Measurements from ENCODE around the gene PDIA4.

DNA sequence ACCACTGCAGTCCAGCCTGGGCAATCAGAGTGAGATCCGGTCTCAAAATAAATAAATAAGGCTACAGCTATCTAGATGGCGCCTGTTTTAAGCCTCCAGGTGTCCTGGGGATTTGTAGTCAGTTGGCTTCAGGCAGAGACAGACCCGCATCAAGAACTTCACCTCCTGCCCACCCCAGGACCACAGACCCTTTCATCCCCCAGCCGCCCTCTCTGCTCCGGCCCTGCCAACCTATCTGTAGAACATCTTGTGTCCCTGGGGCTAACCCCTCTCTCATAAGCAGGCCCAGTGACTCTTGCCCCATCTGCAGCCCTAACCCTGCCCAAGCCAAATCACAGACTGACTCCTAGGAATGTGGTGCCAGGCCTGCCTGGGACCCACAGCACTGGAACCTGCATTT is 17.9 kb downstream of the PDIA4 start:
- TF ChIP-seq SMAD4 (CRISPR knock-in tag; IDR thresholded peaks at IDR 0.05) = no peak
- TF ChIP-seq, protein P1, sequence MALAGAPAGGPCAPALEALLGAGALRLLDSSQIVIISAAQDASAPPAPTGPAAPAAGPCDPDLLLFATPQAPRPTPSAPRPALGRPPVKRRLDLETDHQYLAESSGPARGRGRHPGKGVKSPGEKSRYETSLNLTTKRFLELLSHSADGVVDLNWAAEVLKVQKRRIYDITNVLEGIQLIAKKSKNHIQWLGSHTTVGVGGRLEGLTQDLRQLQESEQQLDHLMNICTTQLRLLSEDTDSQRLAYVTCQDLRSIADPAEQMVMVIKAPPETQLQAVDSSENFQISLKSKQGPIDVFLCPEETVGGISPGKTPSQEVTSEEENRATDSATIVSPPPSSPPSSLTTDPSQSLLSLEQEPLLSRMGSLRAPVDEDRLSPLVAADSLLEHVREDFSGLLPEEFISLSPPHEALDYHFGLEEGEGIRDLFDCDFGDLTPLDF (CRISPR knock-in tag; IDR thresholded peaks at IDR 0.05) = no peak
- TF ChIP-seq, protein P2, sequence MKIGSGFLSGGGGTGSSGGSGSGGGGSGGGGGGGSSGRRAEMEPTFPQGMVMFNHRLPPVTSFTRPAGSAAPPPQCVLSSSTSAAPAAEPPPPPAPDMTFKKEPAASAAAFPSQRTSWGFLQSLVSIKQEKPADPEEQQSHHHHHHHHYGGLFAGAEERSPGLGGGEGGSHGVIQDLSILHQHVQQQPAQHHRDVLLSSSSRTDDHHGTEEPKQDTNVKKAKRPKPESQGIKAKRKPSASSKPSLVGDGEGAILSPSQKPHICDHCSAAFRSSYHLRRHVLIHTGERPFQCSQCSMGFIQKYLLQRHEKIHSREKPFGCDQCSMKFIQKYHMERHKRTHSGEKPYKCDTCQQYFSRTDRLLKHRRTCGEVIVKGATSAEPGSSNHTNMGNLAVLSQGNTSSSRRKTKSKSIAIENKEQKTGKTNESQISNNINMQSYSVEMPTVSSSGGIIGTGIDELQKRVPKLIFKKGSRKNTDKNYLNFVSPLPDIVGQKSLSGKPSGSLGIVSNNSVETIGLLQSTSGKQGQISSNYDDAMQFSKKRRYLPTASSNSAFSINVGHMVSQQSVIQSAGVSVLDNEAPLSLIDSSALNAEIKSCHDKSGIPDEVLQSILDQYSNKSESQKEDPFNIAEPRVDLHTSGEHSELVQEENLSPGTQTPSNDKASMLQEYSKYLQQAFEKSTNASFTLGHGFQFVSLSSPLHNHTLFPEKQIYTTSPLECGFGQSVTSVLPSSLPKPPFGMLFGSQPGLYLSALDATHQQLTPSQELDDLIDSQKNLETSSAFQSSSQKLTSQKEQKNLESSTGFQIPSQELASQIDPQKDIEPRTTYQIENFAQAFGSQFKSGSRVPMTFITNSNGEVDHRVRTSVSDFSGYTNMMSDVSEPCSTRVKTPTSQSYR (CRISPR knock-in tag; IDR thresholded peaks at IDR 0.05) = no peak
- TF ChIP-seq, protein P3, sequence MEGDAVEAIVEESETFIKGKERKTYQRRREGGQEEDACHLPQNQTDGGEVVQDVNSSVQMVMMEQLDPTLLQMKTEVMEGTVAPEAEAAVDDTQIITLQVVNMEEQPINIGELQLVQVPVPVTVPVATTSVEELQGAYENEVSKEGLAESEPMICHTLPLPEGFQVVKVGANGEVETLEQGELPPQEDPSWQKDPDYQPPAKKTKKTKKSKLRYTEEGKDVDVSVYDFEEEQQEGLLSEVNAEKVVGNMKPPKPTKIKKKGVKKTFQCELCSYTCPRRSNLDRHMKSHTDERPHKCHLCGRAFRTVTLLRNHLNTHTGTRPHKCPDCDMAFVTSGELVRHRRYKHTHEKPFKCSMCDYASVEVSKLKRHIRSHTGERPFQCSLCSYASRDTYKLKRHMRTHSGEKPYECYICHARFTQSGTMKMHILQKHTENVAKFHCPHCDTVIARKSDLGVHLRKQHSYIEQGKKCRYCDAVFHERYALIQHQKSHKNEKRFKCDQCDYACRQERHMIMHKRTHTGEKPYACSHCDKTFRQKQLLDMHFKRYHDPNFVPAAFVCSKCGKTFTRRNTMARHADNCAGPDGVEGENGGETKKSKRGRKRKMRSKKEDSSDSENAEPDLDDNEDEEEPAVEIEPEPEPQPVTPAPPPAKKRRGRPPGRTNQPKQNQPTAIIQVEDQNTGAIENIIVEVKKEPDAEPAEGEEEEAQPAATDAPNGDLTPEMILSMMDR (IDR thresholded peaks at IDR 0.05) = no peak
- TF ChIP-seq CREB1 (CRISPR knock-in tag; IDR thresholded peaks at IDR 0.05) = no peak
- TF ChIP-seq NR2C2 (CRISPR knock-in tag; IDR thresholded peaks at IDR 0.05) = no peak
- TF ChIP-seq, protein P4, sequence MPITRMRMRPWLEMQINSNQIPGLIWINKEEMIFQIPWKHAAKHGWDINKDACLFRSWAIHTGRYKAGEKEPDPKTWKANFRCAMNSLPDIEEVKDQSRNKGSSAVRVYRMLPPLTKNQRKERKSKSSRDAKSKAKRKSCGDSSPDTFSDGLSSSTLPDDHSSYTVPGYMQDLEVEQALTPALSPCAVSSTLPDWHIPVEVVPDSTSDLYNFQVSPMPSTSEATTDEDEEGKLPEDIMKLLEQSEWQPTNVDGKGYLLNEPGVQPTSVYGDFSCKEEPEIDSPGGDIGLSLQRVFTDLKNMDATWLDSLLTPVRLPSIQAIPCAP (CRISPR knock-in tag; IDR thresholded peaks at IDR 0.05) = no peak
- TF ChIP-seq, protein P5, sequence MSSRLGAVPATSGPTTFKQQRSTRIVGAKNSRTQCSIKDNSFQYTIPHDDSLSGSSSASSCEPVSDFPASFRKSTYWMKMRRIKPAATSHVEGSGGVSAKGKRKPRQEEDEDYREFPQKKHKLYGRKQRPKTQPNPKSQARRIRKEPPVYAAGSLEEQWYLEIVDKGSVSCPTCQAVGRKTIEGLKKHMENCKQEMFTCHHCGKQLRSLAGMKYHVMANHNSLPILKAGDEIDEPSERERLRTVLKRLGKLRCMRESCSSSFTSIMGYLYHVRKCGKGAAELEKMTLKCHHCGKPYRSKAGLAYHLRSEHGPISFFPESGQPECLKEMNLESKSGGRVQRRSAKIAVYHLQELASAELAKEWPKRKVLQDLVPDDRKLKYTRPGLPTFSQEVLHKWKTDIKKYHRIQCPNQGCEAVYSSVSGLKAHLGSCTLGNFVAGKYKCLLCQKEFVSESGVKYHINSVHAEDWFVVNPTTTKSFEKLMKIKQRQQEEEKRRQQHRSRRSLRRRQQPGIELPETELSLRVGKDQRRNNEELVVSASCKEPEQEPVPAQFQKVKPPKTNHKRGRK (CRISPR knock-in tag; IDR thresholded peaks at IDR 0.05; ENCODE audit: borderline replicate concordance) = no peak
- TF ChIP-seq GABPB1 (CRISPR knock-in tag; IDR thresholded peaks at IDR 0.05) = no peak
- no peak for TF ChIP-seq MYBL2 (CRISPR knock-in tag; IDR thresholded peaks at IDR 0.05)
- TF ChIP-seq, protein P6, sequence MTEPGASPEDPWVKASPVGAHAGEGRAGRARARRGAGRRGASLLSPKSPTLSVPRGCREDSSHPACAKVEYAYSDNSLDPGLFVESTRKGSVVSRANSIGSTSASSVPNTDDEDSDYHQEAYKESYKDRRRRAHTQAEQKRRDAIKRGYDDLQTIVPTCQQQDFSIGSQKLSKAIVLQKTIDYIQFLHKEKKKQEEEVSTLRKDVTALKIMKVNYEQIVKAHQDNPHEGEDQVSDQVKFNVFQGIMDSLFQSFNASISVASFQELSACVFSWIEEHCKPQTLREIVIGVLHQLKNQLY (CRISPR knock-in tag; IDR thresholded peaks at IDR 0.05) = no peak
- TF ChIP-seq SMAD3 (CRISPR knock-in tag; IDR thresholded peaks at IDR 0.05; ENCODE audit: borderline replicate concordance) = no peak
